PFSK-1 (cell line): ENCODE data around the gene DCTN3.

Source experiments
- FOXP2 ChIP-seq: optimal IDR thresholded peaks from 2 replicates; pipeline ENCODE3; 2011; ENCODE audit warnings: borderline replicate concordance, control low read depth, inconsistent platforms; ENCODE audit not compliant: insufficient read depth; ENCODE audit errors: extremely low read length, extremely low read depth
- POLR2AphosphoS5 ChIP-seq: IDR thresholded peaks from 2 replicates; pipeline ENCODE4 v1.6.1; 2012; ENCODE audit warnings: low read depth, mild to moderate bottlenecking, control low read depth, low read length, moderate library complexity
- SIN3A ChIP-seq: IDR thresholded peaks from 2 replicates; pipeline ENCODE4 v1.6.1; 2012; ENCODE audit warnings: mild to moderate bottlenecking, low read length, moderate library complexity, borderline replicate concordance; ENCODE audit not compliant: insufficient read depth
- TAF1 ChIP-seq: IDR thresholded peaks from 2 replicates; pipeline ENCODE4 v1.6.1; 2012; ENCODE audit warnings: low read length, control low read depth, borderline replicate concordance; ENCODE audit not compliant: insufficient read depth
- TF ChIP-seq, protein P1 (sequence below), 2 experiments: IDR thresholded peaks; 2 replicates each; pipeline versions ENCODE4 v1.6.1 to v1.8.0; 2011 to 2012; ENCODE audit warnings: low read depth in 2 of 2, low read length in 2 of 2, control low read depth in 1 of 2, inconsistent platforms in 1 of 2, mild to moderate bottlenecking in 1 of 2, moderate library complexity in 1 of 2; ENCODE audit not compliant: insufficient read depth in 1 of 2

DCTN3 gene

DNA sequence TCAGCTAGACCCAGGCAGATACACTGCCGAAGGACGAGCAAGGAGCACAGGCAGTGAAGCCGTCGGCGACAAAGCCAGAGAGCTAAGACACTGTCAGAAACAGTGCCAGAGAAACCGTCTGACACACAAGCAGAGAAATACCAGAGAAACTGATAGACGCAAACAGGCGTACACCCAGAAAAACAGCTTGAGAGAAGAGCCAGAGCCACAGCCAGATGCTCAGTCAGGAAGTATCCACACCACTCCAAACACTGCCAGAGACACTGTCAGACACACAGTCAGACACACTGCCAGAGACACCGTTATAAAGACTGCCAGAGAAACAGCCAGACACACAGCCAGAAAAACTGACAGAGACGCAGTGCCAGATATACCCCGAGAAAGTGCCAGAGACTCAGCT lies 49.9 kb downstream of the DCTN3 start:
- no peak for TF ChIP-seq POLR2AphosphoS5
- no peak for TF ChIP-seq SIN3A
- TF ChIP-seq, protein P1, sequence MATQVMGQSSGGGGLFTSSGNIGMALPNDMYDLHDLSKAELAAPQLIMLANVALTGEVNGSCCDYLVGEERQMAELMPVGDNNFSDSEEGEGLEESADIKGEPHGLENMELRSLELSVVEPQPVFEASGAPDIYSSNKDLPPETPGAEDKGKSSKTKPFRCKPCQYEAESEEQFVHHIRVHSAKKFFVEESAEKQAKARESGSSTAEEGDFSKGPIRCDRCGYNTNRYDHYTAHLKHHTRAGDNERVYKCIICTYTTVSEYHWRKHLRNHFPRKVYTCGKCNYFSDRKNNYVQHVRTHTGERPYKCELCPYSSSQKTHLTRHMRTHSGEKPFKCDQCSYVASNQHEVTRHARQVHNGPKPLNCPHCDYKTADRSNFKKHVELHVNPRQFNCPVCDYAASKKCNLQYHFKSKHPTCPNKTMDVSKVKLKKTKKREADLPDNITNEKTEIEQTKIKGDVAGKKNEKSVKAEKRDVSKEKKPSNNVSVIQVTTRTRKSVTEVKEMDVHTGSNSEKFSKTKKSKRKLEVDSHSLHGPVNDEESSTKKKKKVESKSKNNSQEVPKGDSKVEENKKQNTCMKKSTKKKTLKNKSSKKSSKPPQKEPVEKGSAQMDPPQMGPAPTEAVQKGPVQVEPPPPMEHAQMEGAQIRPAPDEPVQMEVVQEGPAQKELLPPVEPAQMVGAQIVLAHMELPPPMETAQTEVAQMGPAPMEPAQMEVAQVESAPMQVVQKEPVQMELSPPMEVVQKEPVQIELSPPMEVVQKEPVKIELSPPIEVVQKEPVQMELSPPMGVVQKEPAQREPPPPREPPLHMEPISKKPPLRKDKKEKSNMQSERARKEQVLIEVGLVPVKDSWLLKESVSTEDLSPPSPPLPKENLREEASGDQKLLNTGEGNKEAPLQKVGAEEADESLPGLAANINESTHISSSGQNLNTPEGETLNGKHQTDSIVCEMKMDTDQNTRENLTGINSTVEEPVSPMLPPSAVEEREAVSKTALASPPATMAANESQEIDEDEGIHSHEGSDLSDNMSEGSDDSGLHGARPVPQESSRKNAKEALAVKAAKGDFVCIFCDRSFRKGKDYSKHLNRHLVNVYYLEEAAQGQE (IDR thresholded peaks at IDR 0.05; ENCODE audit: insufficient read depth in 1 of 2, low read depth in 2 of 2, low read length in 2 of 2): no peak
- no peak for TF ChIP-seq TAF1
- TF ChIP-seq FOXP2: no peak

GRCh38 chr9:34568774-34569173 lies 51.5 kb downstream of the DCTN3 start:
- no peak for TF ChIP-seq FOXP2
- TF ChIP-seq, protein P1 (IDR thresholded peaks at IDR 0.05; ENCODE audit: insufficient read depth in 1 of 2, low read depth in 2 of 2, low read length in 2 of 2): no peak
- no peak for TF ChIP-seq POLR2AphosphoS5
- no peak for TF ChIP-seq SIN3A
- no peak for TF ChIP-seq TAF1

DNA sequence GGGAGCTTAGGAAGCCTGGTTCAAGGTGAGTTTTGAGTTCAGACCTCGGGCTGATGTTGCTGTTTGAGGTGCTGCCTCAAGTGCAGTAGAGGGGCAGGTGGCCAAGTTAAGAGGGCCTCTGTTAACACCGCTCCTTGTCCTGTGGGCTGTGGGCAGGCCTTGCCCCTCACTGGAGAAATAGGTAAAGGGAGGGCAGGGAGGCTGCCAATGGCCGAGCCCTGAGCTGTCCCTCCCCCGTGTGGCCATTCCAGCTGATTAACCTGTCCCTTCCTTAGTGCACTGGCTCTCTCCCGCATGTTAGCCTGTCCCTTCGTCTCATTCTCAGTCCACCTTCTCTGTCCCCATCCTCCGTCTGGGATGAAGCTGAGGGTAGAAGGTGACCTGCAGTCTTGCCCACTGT lies 52.2 kb downstream of the DCTN3 start:
- TF ChIP-seq POLR2AphosphoS5: no peak
- TF ChIP-seq TAF1: no peak
- TF ChIP-seq, protein P1 (IDR thresholded peaks at IDR 0.05; ENCODE audit: insufficient read depth in 1 of 2, low read depth in 2 of 2, low read length in 2 of 2): no peak
- no peak for TF ChIP-seq SIN3A
- TF ChIP-seq FOXP2: no peak

DNA sequence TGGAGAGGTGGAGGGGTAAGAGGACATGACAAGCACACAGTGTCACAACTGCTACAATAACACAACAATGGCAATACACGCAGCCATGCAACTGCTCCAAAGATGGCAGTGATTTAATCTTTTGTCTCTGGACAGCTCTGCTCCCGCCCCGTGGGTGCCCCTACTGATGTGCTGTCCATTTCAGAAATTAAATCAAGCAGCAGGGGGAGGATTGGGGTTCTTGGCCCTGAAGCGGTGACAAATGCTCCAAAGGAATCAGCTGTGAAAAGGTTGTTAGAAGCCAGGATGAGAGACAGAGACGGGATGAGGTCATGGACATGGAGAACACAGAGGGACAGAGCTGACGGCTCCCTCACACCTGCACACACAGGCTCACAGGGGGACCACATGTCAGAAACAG lies 53.3 kb downstream of the DCTN3 start:
- no peak for TF ChIP-seq TAF1
- no peak for TF ChIP-seq SIN3A
- TF ChIP-seq, protein P1 (IDR thresholded peaks at IDR 0.05; ENCODE audit: insufficient read depth in 1 of 2, low read depth in 2 of 2, low read length in 2 of 2): no peak
- no peak for TF ChIP-seq POLR2AphosphoS5
- TF ChIP-seq FOXP2: no peak

DNA sequence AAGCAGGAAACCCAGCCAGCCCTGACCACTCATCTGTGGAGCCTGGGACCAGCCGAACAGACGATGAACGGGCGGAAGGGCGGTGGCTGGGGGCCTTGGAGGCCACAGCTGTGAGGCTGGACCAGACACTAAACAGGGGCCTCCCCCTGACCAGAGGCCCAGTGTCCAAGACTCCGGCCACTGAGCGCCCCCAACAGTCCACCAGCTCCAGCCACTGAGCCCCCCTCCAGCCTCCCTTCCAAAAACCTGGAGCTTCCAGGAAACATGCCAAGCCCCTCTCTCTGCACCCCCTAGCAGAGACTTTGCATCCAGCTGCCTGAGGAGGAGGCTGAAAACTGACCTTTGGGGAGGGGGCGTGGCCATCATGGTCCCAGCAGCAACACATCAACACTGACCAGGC lies 54.0 kb downstream of the DCTN3 start:
- TF ChIP-seq POLR2AphosphoS5 (no peak), FOXP2 (no peak)
- TF ChIP-seq, protein P1 (IDR thresholded peaks at IDR 0.05; ENCODE audit: insufficient read depth in 1 of 2, low read depth in 2 of 2, low read length in 2 of 2): no peak
